ENCODE data around the gene TRMT10B.

DNA sequence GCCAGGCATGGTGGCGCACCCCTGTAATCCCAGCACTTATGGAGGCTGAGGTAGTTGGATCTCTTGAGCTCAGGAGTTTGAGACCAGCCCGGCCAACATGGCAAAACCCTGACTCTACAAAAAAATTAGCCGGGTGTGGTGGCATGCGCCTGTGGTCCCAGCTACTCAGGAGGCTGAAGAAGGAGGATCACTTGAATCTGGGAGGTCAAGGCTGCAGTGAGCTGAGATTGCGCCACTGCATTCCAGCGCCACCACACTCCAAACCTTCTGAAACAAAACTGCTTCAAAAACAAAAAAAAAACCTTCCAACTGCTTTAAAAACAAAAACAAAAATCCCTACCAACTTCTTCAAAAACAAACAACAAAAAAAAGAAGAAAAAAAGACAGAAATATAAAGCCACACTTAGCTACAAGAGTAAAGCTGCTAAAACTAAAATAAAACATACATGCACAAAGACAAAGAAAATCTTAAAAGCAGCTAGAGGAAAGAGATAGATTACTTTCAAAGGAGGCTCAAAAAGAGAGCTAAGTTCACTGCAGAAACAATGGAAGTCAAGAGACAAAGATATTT lies 58.4 kb downstream of the TRMT10B start:
- TF ChIP-seq, protein P1, sequence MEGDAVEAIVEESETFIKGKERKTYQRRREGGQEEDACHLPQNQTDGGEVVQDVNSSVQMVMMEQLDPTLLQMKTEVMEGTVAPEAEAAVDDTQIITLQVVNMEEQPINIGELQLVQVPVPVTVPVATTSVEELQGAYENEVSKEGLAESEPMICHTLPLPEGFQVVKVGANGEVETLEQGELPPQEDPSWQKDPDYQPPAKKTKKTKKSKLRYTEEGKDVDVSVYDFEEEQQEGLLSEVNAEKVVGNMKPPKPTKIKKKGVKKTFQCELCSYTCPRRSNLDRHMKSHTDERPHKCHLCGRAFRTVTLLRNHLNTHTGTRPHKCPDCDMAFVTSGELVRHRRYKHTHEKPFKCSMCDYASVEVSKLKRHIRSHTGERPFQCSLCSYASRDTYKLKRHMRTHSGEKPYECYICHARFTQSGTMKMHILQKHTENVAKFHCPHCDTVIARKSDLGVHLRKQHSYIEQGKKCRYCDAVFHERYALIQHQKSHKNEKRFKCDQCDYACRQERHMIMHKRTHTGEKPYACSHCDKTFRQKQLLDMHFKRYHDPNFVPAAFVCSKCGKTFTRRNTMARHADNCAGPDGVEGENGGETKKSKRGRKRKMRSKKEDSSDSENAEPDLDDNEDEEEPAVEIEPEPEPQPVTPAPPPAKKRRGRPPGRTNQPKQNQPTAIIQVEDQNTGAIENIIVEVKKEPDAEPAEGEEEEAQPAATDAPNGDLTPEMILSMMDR (IDR thresholded peaks at IDR 0.05): no peak
- TF ChIP-seq JUN (CRISPR knock-in tag; IDR thresholded peaks at IDR 0.05) (no peak), TEAD4 (CRISPR knock-in tag; IDR thresholded peaks at IDR 0.05) (no peak), ZBTB21 (CRISPR knock-in tag; IDR thresholded peaks at IDR 0.05; ENCODE audit: borderline replicate concordance) (no peak), NR3C1 (CRISPR knock-in tag; conservative IDR thresholded peaks at IDR 0.05; ENCODE audit: low read depth) (no peak), ZNF121 (CRISPR knock-in tag; IDR thresholded peaks at IDR 0.05) (no peak), SP1 (CRISPR knock-in tag; conservative IDR thresholded peaks at IDR 0.05) (no peak), NFYB (CRISPR knock-in tag; conservative IDR thresholded peaks at IDR 0.05; ENCODE audit: low read depth) (no peak)
- TF ChIP-seq, protein P2, sequence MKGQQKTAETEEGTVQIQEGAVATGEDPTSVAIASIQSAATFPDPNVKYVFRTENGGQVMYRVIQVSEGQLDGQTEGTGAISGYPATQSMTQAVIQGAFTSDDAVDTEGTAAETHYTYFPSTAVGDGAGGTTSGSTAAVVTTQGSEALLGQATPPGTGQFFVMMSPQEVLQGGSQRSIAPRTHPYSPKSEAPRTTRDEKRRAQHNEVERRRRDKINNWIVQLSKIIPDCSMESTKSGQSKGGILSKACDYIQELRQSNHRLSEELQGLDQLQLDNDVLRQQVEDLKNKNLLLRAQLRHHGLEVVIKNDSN (CRISPR knock-in tag; IDR thresholded peaks at IDR 0.05): no peak
- TF ChIP-seq, protein P3, sequence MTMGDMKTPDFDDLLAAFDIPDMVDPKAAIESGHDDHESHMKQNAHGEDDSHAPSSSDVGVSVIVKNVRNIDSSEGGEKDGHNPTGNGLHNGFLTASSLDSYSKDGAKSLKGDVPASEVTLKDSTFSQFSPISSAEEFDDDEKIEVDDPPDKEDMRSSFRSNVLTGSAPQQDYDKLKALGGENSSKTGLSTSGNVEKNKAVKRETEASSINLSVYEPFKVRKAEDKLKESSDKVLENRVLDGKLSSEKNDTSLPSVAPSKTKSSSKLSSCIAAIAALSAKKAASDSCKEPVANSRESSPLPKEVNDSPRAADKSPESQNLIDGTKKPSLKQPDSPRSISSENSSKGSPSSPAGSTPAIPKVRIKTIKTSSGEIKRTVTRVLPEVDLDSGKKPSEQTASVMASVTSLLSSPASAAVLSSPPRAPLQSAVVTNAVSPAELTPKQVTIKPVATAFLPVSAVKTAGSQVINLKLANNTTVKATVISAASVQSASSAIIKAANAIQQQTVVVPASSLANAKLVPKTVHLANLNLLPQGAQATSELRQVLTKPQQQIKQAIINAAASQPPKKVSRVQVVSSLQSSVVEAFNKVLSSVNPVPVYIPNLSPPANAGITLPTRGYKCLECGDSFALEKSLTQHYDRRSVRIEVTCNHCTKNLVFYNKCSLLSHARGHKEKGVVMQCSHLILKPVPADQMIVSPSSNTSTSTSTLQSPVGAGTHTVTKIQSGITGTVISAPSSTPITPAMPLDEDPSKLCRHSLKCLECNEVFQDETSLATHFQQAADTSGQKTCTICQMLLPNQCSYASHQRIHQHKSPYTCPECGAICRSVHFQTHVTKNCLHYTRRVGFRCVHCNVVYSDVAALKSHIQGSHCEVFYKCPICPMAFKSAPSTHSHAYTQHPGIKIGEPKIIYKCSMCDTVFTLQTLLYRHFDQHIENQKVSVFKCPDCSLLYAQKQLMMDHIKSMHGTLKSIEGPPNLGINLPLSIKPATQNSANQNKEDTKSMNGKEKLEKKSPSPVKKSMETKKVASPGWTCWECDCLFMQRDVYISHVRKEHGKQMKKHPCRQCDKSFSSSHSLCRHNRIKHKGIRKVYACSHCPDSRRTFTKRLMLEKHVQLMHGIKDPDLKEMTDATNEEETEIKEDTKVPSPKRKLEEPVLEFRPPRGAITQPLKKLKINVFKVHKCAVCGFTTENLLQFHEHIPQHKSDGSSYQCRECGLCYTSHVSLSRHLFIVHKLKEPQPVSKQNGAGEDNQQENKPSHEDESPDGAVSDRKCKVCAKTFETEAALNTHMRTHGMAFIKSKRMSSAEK (CRISPR knock-in tag; IDR thresholded peaks at IDR 0.05; ENCODE audit: borderline replicate concordance): no peak
- TF ChIP-seq, protein P4, sequence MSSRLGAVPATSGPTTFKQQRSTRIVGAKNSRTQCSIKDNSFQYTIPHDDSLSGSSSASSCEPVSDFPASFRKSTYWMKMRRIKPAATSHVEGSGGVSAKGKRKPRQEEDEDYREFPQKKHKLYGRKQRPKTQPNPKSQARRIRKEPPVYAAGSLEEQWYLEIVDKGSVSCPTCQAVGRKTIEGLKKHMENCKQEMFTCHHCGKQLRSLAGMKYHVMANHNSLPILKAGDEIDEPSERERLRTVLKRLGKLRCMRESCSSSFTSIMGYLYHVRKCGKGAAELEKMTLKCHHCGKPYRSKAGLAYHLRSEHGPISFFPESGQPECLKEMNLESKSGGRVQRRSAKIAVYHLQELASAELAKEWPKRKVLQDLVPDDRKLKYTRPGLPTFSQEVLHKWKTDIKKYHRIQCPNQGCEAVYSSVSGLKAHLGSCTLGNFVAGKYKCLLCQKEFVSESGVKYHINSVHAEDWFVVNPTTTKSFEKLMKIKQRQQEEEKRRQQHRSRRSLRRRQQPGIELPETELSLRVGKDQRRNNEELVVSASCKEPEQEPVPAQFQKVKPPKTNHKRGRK (CRISPR knock-in tag; IDR thresholded peaks at IDR 0.05; ENCODE audit: borderline replicate concordance): no peak
- TF ChIP-seq, protein P5, sequence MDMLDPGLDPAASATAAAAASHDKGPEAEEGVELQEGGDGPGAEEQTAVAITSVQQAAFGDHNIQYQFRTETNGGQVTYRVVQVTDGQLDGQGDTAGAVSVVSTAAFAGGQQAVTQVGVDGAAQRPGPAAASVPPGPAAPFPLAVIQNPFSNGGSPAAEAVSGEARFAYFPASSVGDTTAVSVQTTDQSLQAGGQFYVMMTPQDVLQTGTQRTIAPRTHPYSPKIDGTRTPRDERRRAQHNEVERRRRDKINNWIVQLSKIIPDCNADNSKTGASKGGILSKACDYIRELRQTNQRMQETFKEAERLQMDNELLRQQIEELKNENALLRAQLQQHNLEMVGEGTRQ (CRISPR knock-in tag; IDR thresholded peaks at IDR 0.05): no peak
- TF ChIP-seq, protein P6, sequence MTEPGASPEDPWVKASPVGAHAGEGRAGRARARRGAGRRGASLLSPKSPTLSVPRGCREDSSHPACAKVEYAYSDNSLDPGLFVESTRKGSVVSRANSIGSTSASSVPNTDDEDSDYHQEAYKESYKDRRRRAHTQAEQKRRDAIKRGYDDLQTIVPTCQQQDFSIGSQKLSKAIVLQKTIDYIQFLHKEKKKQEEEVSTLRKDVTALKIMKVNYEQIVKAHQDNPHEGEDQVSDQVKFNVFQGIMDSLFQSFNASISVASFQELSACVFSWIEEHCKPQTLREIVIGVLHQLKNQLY (CRISPR knock-in tag; IDR thresholded peaks at IDR 0.05): no peak

Data from WTC11 (cell line).